Astrocyte (in vitro differentiated cells and primary cell): ENCODE measurements around the gene PIK3CD.

Experiments used
- EZH2 ChIP-seq: IDR thresholded peaks from 2 replicates; pipeline ENCODE4 v1.6.1; 2012; ENCODE audit warnings: mild to moderate bottlenecking, low read length, inconsistent platforms; ENCODE audit not compliant: insufficient read depth
- TF ChIP-seq, protein P1 (sequence below): IDR thresholded peaks from 2 replicates; pipeline ENCODE4 v1.5.1; 2011; ENCODE audit warnings: low read depth, mild to moderate bottlenecking, inconsistent platforms, low read length, moderate library complexity; ENCODE audit not compliant: insufficient read depth

DNA sequence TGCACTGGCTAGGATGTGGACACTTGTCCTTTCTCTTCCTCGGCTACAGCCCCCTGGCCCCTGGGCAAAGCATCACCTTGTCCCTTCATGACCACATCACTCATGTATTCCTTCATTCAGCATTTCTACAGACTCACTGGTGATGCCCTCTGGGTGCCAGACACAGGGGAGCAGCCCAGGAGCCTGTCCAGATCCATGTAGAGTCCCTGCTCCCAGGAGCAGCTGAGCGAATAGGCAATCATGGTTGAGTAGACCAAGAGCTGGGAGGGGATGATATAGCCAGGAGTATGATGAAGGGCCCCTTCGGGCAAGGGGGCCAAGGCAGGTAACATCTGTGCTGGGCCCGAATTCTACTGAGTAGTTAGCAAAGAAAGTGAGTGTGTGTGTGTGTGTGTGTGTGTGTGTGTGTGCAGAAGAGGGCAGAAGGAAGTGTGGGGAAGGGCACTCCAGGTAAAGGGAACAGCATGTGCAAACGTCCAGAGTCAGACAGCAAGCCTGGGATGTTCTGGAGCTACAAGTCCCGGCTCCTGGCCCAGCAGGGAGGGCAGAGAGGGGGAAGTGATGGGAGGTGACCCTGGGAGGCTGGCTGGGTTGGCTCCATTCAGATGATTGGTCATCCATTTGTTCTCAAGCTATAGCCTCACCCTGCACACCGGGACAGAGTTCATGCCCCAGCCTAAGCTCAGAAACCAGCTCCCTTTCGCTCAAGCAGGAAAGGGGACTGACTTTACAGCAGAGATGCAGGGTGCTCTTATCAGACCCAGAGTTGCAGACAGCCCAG, 21.0 kb upstream of the PIK3CD start:
- TF ChIP-seq, protein P1, sequence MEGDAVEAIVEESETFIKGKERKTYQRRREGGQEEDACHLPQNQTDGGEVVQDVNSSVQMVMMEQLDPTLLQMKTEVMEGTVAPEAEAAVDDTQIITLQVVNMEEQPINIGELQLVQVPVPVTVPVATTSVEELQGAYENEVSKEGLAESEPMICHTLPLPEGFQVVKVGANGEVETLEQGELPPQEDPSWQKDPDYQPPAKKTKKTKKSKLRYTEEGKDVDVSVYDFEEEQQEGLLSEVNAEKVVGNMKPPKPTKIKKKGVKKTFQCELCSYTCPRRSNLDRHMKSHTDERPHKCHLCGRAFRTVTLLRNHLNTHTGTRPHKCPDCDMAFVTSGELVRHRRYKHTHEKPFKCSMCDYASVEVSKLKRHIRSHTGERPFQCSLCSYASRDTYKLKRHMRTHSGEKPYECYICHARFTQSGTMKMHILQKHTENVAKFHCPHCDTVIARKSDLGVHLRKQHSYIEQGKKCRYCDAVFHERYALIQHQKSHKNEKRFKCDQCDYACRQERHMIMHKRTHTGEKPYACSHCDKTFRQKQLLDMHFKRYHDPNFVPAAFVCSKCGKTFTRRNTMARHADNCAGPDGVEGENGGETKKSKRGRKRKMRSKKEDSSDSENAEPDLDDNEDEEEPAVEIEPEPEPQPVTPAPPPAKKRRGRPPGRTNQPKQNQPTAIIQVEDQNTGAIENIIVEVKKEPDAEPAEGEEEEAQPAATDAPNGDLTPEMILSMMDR, result no peak
- TF ChIP-seq EZH2, result no peak
